HAP-1 (cell line): ENCODE data around the gene UGT3A1.
"Not testable (repeated sequence)": the region's sequence is repeated elsewhere in the genome, so short reads cannot be mapped to it uniquely, and the experiment has no call there.

Source experiments
- DNase-seq, 2 experiments: peaks; one replicate each; pipeline ENCODE4 v3.0.0-alpha.2; 2016 to 2020; ENCODE audit warnings: low spot score in 2 of 2
- H3K27me3 ChIP-seq: fragments of 250-450 bp; sonication (Bioruptor Pico); 2 replicates; pipeline ENCODE4 v1.5.1; 2020; ENCODE audit warnings: low read depth, mild to moderate bottlenecking, moderate library complexity
- H3K36me3 ChIP-seq: fragments of 250-450 bp; sonication (Bioruptor Pico); replicated peaks from 2 replicates; pipeline ENCODE4 v1.5.1; 2020; ENCODE audit warnings: mild to moderate bottlenecking
- H3K4me1 ChIP-seq: fragments of 250-450 bp; sonication (Bioruptor Pico); 2 replicates; pipeline ENCODE4 v1.5.1; 2020; ENCODE audit warnings: mild to moderate bottlenecking
- H3K4me3 ChIP-seq: fragments of 250-450 bp; sonication (Bioruptor Pico); 2 replicates; pipeline ENCODE4 v1.5.1; 2020; ENCODE audit warnings: mild to moderate bottlenecking, moderate library complexity
- H3K9me3 ChIP-seq: fragments of 250-450 bp; sonication (Bioruptor Pico); 2 replicates; pipeline ENCODE4 v1.5.1; 2020; ENCODE audit warnings: mild to moderate bottlenecking, moderate library complexity
- in situ Hi-C: fragments of 300-500 bp; cut with MboI; formaldehyde crosslinking; loops from 3 replicates; pipeline ENCODE4 v1.14.3; 2020; ENCODE audit warnings: low sequenced_read_pairs, inconsistent platforms, mixed read lengths

UGT3A1 gene

DNA sequence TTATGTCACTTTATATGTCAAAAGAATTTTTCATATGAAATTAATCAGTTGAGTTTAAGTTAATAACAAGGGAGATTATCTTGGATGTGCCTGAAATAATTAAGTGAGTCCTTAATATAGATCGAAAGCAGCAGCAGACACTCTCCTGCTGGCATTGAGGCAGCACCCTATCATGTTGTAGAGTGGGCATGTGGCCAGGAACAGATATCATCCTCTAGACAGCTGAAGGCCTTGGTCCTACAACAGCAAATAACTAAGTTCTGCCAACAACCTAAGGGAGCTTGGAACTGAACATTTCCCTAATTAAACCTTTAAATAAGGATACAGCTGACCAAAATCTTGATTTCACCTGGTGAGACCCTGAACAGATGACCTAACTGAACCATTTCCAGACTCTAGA lies 25.8 kb upstream of the UGT3A1 start:
- no peaks in the 10 kb centered on the region for H3K36me3 ChIP-seq
- H3K4me3 ChIP-seq: no peak overlapping the region
- H3K9me3 ChIP-seq: 0 out of 2 replicates have a peak, but pooled peaks cover 4% of the 10 kb centered on the region
- no peak for DNase-seq
- in situ Hi-C loops: no loop called here
- H3K4me1 ChIP-seq: no peaks in the 10 kb centered on the region
- H3K27me3 ChIP-seq: no peaks in the 10 kb centered on the region

DNA sequence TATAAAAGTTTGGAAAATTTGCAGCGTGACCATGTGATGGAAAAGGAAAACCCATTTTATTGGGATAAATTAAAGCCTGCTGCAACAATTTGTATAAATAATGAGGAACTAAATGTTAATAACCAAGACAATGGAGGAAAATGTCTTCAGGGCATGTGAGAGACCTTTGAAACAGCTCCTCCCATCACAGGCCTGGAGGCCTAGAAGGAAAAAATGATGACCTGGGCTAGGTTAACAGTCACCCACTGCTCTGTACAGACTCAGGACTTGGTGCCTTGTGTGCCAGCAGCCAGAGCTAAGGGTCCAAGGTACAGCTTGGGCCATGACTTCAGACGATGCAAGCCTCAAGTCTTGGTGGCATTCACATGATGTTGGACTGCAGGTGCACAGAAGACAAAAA lies 22.0 kb upstream of the UGT3A1 start:
- no peaks in the 10 kb centered on the region for H3K36me3 ChIP-seq
- no peak overlapping the region for H3K4me3 ChIP-seq
- H3K27me3 ChIP-seq: no peaks in the 10 kb centered on the region
- in situ Hi-C loops: no loop called here
- 0 out of 2 replicates have a peak, but pooled peaks cover 4% of the 10 kb centered on the region for H3K9me3 ChIP-seq
- DNase-seq: no peak
- no peaks in the 10 kb centered on the region for H3K4me1 ChIP-seq

DNA sequence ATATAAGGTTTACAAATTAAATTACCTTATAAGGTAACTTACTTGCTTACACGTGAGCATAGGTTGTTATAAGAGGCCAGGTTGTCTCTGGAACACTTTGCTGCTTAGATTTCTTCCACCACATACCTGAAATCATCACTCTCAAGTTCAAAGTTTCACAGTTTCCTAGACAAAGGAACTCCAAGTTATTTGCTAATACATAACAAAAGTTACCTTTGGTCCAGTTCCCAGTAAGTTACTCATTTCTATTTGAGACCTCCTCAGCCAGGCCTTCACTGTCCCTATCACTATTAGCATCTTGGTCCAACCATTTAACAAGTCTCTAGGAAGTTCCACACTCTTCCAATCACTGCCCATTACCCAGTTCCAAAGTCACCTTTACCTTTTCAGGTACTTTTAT lies 18.5 kb upstream of the UGT3A1 start:
- Histone ChIP-seq H3K4me1 (no peaks in the 10 kb centered on the region), H3K4me3 (no peak overlapping the region), H3K9me3 (0 out of 2 replicates have a peak, but pooled peaks cover 4% of the 10 kb centered on the region), H3K27me3 (no peaks in the 10 kb centered on the region), H3K36me3 (no peaks in the 10 kb centered on the region)
- no peak for DNase-seq
- in situ Hi-C loops: no loop called here

DNA sequence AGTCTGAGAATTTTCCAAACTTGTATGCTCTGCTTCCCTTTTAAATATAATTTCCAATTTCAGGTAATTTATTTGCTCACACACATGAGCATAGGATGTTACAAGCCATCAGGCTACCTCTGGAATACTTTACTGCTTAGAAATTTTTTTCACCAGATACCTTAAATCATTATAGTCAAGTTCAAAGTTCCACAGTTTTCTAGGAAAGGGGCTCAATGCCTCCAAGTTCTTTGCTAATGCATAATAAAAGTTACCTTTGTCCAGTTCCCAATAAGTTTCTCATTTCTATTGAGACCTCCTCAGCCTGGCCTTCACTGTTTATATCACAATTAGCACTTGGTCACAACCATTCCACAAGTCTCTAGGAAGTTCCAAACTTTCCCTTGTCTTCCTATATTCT lies 16.2 kb upstream of the UGT3A1 start:
- no peaks in the 10 kb centered on the region for H3K9me3 ChIP-seq
- no peaks in the 10 kb centered on the region for H3K27me3 ChIP-seq
- in situ Hi-C loops: no loop called here
- H3K36me3 ChIP-seq: no peaks in the 10 kb centered on the region
- no peak for DNase-seq
- H3K4me1 ChIP-seq: no peaks in the 10 kb centered on the region
- no peak overlapping the region for H3K4me3 ChIP-seq

DNA sequence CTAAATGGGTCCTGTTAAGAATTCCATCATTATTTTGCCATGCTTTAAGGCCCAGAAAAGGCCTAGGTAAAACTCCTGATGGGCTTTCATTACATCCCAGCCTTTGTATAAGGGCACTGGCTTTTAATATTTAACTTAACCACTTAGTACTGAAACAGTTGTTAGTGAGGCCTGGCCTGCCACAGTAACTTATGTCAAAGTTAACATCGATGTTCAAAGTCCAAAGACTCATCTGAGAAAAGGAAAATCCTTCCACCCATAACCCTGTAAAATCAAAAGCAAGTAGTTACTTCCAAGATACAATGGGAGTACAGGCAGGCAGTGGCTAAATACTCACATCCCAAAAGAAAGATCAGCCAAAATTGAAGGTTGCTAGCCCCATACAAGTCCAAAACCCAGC lies 15.0 kb upstream of the UGT3A1 start:
- in situ Hi-C loops: no loop called here
- no peaks in the 10 kb centered on the region for H3K27me3 ChIP-seq

DNA sequence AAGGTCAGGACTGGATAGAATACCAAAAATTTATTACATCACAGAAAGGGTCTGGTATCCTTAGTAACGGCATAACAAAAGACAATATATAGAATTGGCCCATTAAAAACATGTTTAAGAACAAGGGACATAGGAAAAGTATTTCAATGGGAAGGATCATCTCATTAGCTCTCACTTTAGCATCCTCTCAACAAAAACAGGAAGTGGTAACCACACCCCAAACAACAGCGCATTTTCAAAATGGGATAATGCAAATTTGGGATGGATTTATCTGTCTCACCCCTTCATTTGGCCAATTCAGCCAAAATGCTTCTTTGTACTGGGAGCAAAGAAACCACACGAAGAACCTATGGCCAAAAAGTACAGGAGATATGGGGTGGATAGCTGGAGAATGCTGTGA lies 9.8 kb upstream of the UGT3A1 start:
- no peak for DNase-seq
- Histone ChIP-seq H3K27me3 (no peaks in the 10 kb centered on the region), H3K4me1 (no peaks in the 10 kb centered on the region), H3K9me3 (no peaks in the 10 kb centered on the region; the same call in 1 of the 2 replicates), H3K4me3 (no peak overlapping the region), H3K36me3 (no peaks in the 10 kb centered on the region)
- in situ Hi-C loops: no loop called here

More for the DNA sequence above, 15.0 kb upstream of the UGT3A1 start:
- no peaks in the 10 kb centered on the region for H3K9me3 ChIP-seq
- H3K4me1 ChIP-seq: no peaks in the 10 kb centered on the region
- DNase-seq: no peak
- H3K4me3 ChIP-seq: no peak overlapping the region
- H3K36me3 ChIP-seq: no peaks in the 10 kb centered on the region

DNA sequence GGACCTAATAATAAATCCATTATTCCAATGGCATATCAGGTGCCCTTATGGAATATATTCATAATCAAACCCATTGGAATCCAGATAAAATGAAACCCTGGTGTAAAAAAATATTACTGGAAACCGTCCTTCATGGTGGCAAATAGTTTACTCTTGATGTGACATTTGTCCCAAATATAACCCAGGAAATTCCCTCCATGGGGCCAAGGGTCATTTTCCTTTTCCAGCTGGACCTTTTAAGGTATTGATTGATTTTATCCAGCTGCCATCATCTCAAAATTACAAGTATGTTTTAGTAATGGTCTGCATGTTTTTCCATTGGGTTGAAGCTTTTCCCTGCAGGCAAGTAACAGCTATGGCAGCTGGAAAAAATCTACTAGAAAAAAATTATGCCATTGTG lies 8.4 kb upstream of the UGT3A1 start:
- H3K27me3 ChIP-seq: 0 out of 2 replicates have a peak, but pooled peaks cover 2% of the 10 kb centered on the region
- H3K36me3 ChIP-seq: no peaks in the 10 kb centered on the region

DNA sequence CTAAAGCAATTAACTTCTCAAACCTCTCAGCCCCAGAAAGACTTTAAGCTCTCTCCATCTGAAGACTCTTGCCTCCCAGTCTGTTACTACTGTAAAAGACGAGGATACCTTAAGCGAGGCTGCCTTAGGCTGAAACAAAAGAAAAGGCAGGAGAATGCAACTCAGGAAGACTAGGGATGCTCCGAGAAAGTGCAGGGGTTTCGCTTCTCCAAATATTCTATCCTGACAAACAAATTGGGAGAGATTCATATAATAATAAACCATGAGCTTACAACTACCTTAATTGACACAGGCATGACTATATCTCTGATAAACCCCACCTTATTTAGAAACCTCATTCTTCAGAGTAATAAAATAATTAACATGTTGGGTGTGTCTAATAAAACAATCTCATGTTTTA lies 4.9 kb upstream of the UGT3A1 start:
- Histone ChIP-seq H3K9me3 (no peaks in the 10 kb centered on the region; the same call in 1 of the 2 replicates), H3K36me3 (no peaks in the 10 kb centered on the region), H3K4me3 (no peak overlapping the region), H3K4me1 (no peaks in the 10 kb centered on the region), H3K27me3 (0 out of 2 replicates have a peak, but pooled peaks cover 2% of the 10 kb centered on the region)
- in situ Hi-C loops: no loop called here
- DNase-seq: no peak

More for the DNA sequence above, 8.4 kb upstream of the UGT3A1 start:
- DNase-seq: no peak
- no peaks in the 10 kb centered on the region for H3K4me1 ChIP-seq
- no peak overlapping the region for H3K4me3 ChIP-seq
- in situ Hi-C loops: no loop called here
- H3K9me3 ChIP-seq: no peaks in the 10 kb centered on the region; the same call in 1 of the 2 replicates

DNA sequence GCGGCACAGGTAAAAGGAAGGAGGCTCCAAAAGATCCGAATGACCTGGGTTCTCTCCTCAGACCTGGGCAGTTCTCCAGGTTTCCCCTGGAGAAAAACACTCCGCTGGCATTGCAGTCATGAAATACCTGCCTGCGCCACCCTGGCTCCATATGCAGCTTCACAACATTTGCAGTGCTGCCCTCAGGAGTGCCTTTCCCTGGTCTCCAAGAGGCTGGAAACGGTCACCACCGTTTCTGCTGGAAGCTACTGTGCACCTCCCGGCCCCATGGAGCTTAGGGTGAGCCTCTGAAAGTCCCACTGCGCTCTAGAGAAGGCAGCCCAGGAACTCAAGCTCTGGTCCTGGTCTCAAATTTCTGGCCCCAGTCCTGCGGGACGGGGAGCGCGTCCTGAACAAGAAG lies 670 bp downstream of the UGT3A1 start:
- 0 out of 2 replicates have a peak, but pooled peaks cover 2% of the 10 kb centered on the region for H3K27me3 ChIP-seq
- in situ Hi-C loops: no loop called here
- no peak overlapping the region for H3K4me3 ChIP-seq
- no peaks in the 10 kb centered on the region for H3K9me3 ChIP-seq
- no peaks in the 10 kb centered on the region for H3K36me3 ChIP-seq
- no peaks in the 10 kb centered on the region for H3K4me1 ChIP-seq
- no peak for DNase-seq

DNA sequence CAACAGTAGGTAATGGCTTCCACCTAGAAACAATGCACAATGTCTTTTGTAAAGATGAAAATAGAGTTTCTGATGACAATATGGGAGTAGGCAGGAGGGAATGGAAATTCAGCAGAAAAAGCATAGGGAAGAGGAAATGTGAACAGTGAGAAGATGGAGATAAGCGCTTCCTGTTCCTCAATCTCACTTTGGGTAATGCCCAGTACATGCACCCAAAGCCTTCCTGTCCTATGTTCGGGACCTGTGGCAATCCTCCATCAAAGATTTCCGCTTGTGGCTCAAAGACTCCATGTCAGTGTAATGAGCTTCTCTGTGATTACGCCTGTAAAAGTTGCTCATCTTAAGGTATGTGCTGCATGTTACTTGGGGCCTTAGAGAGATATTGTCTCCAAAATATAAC lies 2.7 kb downstream of the UGT3A1 start:
- in situ Hi-C loops: no loop called here

DNA sequence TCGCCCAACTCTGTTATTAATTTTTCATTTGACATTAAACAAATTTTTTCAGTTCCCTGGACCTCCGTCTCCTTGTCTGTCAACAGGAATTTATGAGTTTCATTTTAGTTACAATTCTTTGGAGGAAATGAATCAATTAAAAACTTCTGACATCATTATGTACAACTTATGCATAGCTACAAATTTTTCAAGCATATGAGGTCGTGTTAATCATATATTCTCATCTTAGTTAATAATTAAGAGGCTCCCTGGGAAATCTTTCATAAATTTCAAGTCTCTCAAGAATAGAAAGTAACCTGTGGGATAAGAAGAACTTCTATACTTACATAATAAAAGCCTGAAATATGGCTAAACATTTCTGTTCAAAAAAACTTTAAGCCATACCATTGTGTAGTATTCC lies 3.4 kb downstream of the UGT3A1 start:
- no peaks in the 10 kb centered on the region for H3K4me1 ChIP-seq
- in situ Hi-C loops: no loop called here
- no peak for DNase-seq
- H3K4me3 ChIP-seq: no peak overlapping the region
- no peaks in the 10 kb centered on the region for H3K36me3 ChIP-seq
- H3K27me3 ChIP-seq: no peaks in the 10 kb centered on the region
- H3K9me3 ChIP-seq: no peaks in the 10 kb centered on the region

More for the DNA sequence above, 2.7 kb downstream of the UGT3A1 start:
- Histone ChIP-seq H3K4me1 (no peaks in the 10 kb centered on the region), H3K9me3 (no peaks in the 10 kb centered on the region), H3K4me3 (no peak overlapping the region), H3K27me3 (no peaks in the 10 kb centered on the region), H3K36me3 (no peaks in the 10 kb centered on the region)
- DNase-seq: no peak

DNA sequence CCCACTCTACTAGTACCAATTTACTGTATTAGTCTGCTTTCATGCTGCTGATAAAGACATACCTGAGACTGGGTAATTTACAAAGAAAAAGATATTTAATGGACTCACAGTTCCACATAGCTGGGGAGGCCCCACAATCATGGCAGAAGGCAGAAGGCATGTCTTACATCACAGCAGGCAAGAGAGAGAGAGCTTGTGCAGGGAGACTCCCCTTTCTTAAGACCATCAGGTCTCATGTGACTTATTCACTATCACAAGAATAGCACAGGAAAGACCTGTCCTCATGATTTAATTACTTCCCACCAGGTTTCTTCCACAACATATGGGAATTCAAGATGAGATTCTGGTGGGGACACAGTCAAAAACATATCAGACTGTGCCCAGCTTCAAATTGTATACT lies 11.5 kb downstream of the UGT3A1 start:
- no peaks in the 10 kb centered on the region for H3K27me3 ChIP-seq
- in situ Hi-C loops: no loop called here
- no peak overlapping the region for H3K4me3 ChIP-seq
- peaks cover 3% of the 10 kb centered on the region; the same call in 1 of the 2 replicates for H3K9me3 ChIP-seq
- no peak for DNase-seq
- no peaks in the 10 kb centered on the region for H3K4me1 ChIP-seq
- H3K36me3 ChIP-seq: no peaks in the 10 kb centered on the region

DNA sequence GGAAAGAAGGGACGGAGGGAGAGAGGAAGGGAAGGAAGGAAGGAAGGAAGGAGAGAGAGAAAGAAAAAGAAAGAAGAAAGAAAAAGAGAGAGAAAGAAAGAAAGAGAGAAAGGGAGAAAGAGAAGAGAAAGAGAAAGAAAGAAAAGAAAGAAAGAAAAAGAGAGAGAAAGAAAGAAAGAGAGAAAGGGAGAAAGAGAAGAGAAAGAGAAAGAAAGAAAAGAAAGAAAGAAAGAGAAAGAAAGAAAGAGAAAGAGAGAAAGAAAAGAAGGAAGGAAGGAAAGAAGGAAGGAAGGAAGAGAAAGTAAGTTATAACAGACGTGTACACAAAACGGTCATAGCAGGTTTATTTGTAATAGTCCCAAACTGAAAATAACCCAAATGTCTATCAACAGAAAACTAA lies 14.3 kb downstream of the UGT3A1 start:
- H3K4me1 ChIP-seq, H3K36me3 ChIP-seq, in situ Hi-C loops, H3K4me3 ChIP-seq, DNase-seq, H3K9me3 ChIP-seq, H3K27me3 ChIP-seq: not testable (repeated sequence)

DNA sequence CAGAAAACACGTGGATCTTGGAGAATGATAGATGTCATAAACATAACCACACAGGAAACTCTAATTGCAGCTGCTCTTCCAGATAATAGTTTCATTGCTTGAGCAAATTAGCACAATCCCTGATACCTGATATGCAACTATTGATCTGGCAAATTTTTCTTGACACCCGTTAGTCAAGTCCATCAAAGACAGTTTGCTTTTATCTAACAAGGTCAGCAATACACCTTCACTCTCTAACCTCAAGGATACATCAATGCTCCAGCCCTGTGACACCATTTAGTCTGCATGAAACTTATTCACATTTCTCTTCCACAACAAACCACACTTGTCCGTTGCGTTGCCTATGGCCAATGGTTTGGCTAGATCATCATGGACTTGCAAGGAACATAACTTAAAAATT lies 16.6 kb downstream of the UGT3A1 start:
- no peaks in the 10 kb centered on the region for H3K4me1 ChIP-seq
- no peaks in the 10 kb centered on the region for H3K27me3 ChIP-seq
- no peak for DNase-seq
- H3K9me3 ChIP-seq: no peaks in the 10 kb centered on the region
- H3K36me3 ChIP-seq: no peaks in the 10 kb centered on the region
- in situ Hi-C loops: no loop called here
- H3K4me3 ChIP-seq: no peak overlapping the region

DNA sequence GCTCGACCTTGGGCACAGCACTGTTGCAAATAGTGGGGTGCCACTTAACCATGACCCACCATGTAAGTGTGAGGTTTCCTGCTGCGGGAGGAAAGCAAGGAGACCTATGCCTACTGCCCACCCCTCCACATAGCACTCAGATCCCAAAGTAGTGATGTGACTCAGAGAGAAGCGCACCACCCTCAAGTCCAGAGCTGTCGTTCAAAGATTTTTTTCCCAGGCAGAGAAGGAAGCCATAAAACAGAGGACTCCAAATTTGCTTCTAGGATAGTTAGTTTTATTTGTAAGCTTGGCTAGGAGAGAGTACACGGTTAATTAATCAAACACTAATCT lies 19.3 kb downstream of the UGT3A1 start:
- no peak for DNase-seq
- Histone ChIP-seq H3K4me1 (no peaks in the 10 kb centered on the region), H3K27me3 (no peaks in the 10 kb centered on the region), H3K9me3 (no peaks in the 10 kb centered on the region), H3K4me3 (no peak overlapping the region), H3K36me3 (no peaks in the 10 kb centered on the region)
- in situ Hi-C loops: no loop called here
